OCI-LY3 (cell line): ENCODE results near the gene NEURL1.

ENCODE experiments used
- EZH2phosphoT487 ChIP-seq: fragments of 200-600 bp; shearing (Covaris generic); IDR thresholded peaks from 2 replicates; pipeline ENCODE4 v1.6.1; 2018; ENCODE audit warnings: antibody characterized with exemption, mixed run types, low read depth
- TF ChIP-seq, protein P1 (sequence below): fragments of 200-600, 300-600 bp; sonication (generic); IDR thresholded peaks from 2 replicates; pipeline ENCODE4 v1.5.1; 2014; ENCODE audit warnings: antibody characterized with exemption, low read length, low read depth

DNA sequence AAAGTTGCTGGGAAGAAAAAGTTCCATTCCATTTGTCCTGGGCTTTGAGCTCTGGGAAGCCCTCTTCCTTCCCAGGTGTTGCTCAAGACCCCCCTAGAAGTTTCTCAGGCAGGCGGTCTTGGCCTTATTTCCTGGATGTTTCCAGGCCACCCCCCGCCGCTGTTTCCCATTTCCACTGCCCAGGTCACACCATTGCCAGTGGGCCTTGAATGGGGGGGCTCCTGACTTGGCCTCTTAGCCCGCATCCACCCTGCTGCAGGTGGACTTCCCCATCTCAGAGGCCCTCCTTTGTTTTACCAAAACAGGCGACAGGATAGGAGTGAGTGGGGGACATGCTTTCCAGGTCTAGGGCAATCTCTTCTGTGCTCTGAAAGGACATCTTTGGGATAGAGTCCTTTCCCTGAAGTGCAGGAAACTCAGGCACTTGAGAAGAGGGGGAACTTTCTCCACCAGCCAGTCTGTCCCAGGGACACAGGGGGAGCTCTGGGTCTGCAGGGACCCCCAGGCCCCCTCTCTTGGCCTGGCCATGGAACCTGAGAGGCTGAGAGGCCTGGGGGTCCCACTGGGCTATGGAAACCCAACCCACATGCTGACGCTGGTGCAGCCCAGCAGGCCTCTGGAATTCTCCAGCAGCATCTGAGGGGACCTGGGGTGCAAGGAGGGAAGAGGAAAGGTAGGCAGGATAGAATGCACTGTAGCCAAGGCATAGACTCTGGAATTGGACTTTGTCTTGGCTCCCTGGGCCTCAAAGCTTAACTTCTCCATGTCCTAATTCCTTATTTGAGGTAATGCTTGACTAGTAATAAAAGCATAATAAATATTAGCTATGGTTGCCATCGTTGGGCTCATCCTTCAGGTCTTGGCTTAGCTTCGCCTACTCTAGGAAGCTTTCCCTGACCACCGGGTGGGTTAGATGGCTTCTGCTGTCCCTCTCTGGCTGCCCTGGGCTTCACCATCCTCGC is 17.6 kb downstream of the NEURL1 start:
- TF ChIP-seq, protein P1, sequence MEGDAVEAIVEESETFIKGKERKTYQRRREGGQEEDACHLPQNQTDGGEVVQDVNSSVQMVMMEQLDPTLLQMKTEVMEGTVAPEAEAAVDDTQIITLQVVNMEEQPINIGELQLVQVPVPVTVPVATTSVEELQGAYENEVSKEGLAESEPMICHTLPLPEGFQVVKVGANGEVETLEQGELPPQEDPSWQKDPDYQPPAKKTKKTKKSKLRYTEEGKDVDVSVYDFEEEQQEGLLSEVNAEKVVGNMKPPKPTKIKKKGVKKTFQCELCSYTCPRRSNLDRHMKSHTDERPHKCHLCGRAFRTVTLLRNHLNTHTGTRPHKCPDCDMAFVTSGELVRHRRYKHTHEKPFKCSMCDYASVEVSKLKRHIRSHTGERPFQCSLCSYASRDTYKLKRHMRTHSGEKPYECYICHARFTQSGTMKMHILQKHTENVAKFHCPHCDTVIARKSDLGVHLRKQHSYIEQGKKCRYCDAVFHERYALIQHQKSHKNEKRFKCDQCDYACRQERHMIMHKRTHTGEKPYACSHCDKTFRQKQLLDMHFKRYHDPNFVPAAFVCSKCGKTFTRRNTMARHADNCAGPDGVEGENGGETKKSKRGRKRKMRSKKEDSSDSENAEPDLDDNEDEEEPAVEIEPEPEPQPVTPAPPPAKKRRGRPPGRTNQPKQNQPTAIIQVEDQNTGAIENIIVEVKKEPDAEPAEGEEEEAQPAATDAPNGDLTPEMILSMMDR: no peak
- TF ChIP-seq EZH2phosphoT487: no peak
